ENCODE results near the gene MIEF2. TPM values are rescaled to one million over a fixed set of nuclear protein-coding genes. Genes with fewer than 3 reads are reported as not detected.
"Not testable (repeated sequence)": the region's sequence is repeated elsewhere in the genome, so short reads cannot be mapped to it uniquely, and the experiment has no call there.

MIEF2 gene
- total RNA-seq, 1 donor from 2014 or later: 17.9 TPM

DNA sequence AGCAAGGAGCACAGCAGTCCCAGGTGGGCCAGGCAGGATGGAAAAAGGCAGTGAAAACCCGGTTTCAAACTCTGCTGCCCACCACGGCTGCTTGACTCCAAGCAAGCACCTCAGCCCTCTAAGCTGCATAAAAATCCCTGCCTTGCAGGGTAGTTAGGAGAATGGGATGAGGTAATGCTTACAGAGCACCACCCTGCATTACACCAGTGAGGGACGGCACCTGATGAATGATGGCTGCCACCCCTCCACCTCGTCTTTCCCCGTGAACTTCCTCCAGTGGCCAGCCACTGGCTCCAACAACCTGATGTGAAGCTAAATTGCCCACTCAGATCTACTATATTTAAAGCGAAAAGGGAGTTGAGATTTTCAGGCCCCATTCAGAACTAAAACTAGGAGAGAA is 21.3 kb downstream of the MIEF2 start:
- DNase-seq (ENCODE audit: extremely low spot score, unreplicated experiment): no peak
- Mint-ChIP-seq H3K9me3 (no peaks in the 10 kb centered on the region), H3K27ac (no peak overlapping the region), H3K36me3 (peaks cover 16% of the 10 kb centered on the region), H3K4me1 (ENCODE audit: unreplicated experiment) (no peaks in the 10 kb centered on the region), H3K4me3 (no peak overlapping the region), H3K27me3 (no peaks in the 10 kb centered on the region)
- TF ChIP-seq CTCF (conservative IDR thresholded peaks at IDR 0.05): no peak

DNA sequence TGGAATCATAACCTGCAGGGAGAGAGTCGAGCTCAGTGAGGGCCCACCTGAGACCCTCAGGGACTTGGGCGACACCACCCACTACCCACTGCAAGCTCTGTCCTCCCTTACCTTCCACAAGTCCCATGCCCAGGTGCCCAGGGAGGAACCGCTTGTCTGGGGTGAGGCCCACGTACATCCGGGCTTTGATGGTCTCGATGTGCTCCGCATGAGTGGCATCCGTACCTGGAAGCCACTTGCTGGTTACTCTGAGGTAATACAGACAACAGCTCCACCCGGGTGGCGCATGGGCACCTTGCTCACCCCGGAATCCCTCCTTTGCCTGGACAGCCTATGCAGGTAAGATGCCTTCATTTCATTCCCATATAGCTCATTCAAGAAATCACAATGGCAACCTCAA is 24.8 kb downstream of the MIEF2 start:
- DNase-seq (ENCODE audit: extremely low spot score, unreplicated experiment): no peak
- no peaks in the 10 kb centered on the region for H3K9me3 Mint-ChIP-seq
- H3K27me3 Mint-ChIP-seq: no peaks in the 10 kb centered on the region
- no peaks in the 10 kb centered on the region for H3K4me1 Mint-ChIP-seq (ENCODE audit: unreplicated experiment)
- H3K4me3 Mint-ChIP-seq: no peak overlapping the region
- no peak overlapping the region for H3K27ac Mint-ChIP-seq
- peaks cover 26% of the 10 kb centered on the region for H3K36me3 Mint-ChIP-seq
- TF ChIP-seq CTCF (conservative IDR thresholded peaks at IDR 0.05): no peak

GRCh38 chr17:18291718-18292540 is 31.5 kb downstream of the MIEF2 start:
- H3K27me3 Mint-ChIP-seq: no peaks in the 10 kb centered on the region
- H3K36me3 Mint-ChIP-seq: peaks cover 18% of the 10 kb centered on the region
- no peaks in the 10 kb centered on the region for H3K9me3 Mint-ChIP-seq
- H3K4me1 Mint-ChIP-seq (ENCODE audit: unreplicated experiment): no peaks in the 10 kb centered on the region
- H3K4me3 Mint-ChIP-seq: no peak overlapping the region
- no peak for DNase-seq (ENCODE audit: extremely low spot score, unreplicated experiment)
- no peak overlapping the region for H3K27ac Mint-ChIP-seq
- no peak for TF ChIP-seq CTCF (conservative IDR thresholded peaks at IDR 0.05)

GRCh38 chr17:18298061-18298460 is 37.6 kb downstream of the MIEF2 start:
- DNase-seq (ENCODE audit: extremely low spot score, unreplicated experiment); H3K27me3 Mint-ChIP-seq; H3K4me3 Mint-ChIP-seq; H3K4me1 Mint-ChIP-seq (ENCODE audit: unreplicated experiment); H3K27ac Mint-ChIP-seq; H3K9me3 Mint-ChIP-seq: not testable (repeated sequence)
- peaks cover 26% of the 10 kb centered on the region for H3K36me3 Mint-ChIP-seq

- Mint-ChIP-seq H3K4me3 (no peak overlapping the region), H3K9me3 (no peaks in the 10 kb centered on the region)
Measured at GRCh38 chr17:18300725-18301480, 40.4 kb downstream of the MIEF2 start.

DNA sequence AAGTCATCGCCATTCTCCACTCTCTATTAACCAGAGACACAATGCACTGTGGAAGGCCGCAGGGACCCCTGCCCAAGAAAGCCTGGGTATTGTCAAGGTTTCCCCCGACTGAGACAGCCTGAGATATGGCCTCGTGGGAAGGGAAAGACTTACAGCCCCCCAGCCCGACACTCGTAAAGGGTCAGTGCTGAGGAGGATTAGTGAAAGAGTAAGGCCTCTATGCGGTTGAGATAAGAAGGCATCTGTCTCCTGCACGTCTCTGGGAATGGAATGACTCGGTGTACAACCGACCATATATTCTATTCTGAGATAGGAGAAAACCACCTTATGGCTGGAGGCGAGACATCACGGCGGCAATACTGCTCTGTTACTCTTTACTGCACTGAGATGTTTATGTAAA is 42.7 kb downstream of the MIEF2 start:
- H3K27ac Mint-ChIP-seq; H3K9me3 Mint-ChIP-seq; DNase-seq (ENCODE audit: extremely low spot score, unreplicated experiment); H3K27me3 Mint-ChIP-seq; H3K4me3 Mint-ChIP-seq; H3K4me1 Mint-ChIP-seq (ENCODE audit: unreplicated experiment): not testable (repeated sequence)
- H3K36me3 Mint-ChIP-seq: peaks cover 28% of the 10 kb centered on the region

More at GRCh38 chr17:18300725-18301480, 40.4 kb downstream of the MIEF2 start:
- no peak for DNase-seq (ENCODE audit: extremely low spot score, unreplicated experiment)
- no peak overlapping the region for H3K27ac Mint-ChIP-seq
- no peaks in the 10 kb centered on the region for H3K4me1 Mint-ChIP-seq (ENCODE audit: unreplicated experiment)
- peaks cover 29% of the 10 kb centered on the region for H3K36me3 Mint-ChIP-seq
- no peak for TF ChIP-seq CTCF (conservative IDR thresholded peaks at IDR 0.05)
- H3K27me3 Mint-ChIP-seq: no peaks in the 10 kb centered on the region

Measured in type B pancreatic cell (in vitro differentiated cells).